Hematopoietic multipotent progenitor cell treated with erythropoietin and hydrocortisone succinate and interleukin-3 and kit ligand, for 17 days (in vitro differentiated cells): ENCODE measurements around the gene LMAN1L.
"Not testable (repeated sequence)": the region's sequence is repeated elsewhere in the genome, so short reads cannot be mapped to it uniquely, and the experiment has no call there.

Source experiments
- DNase-seq: peaks from one replicate; pipeline ENCODE4 v3.0.0-alpha.2; 2015; ENCODE audit warnings: low spot score

The LMAN1L gene

GRCh38 chr15:74782259-74783071, 30.2 kb upstream of the LMAN1L start:
- DNase-seq: no peak

- DNase-seq: no peak
Observed at GRCh38 chr15:74783072-74783807, 29.4 kb upstream of the LMAN1L start.

GRCh38 chr15:74783808-74784175, 28.8 kb upstream of the LMAN1L start:
- DNase-seq: no peak

GRCh38 chr15:74784426-74785193, 28.0 kb upstream of the LMAN1L start:
- DNase-seq: no peak

GRCh38 chr15:74785194-74786032, 27.2 kb upstream of the LMAN1L start:
- no peak for DNase-seq

GRCh38 chr15:74786081-74786480, 26.6 kb upstream of the LMAN1L start:
- not testable (repeated sequence) for DNase-seq

GRCh38 chr15:74786551-74787165, 26.0 kb upstream of the LMAN1L start:
- DNase-seq: no peak

GRCh38 chr15:74787251-74788041, 25.2 kb upstream of the LMAN1L start:
- DNase-seq: peak; percentile 67

GRCh38 chr15:74788042-74788682, 24.5 kb upstream of the LMAN1L start:
- DNase-seq: no peak

GRCh38 chr15:74788683-74789151, 23.9 kb upstream of the LMAN1L start:
- DNase-seq: no peak

GRCh38 chr15:74789171-74789631, 23.4 kb upstream of the LMAN1L start:
- no peak for DNase-seq

- DNase-seq: no peak
Observed at GRCh38 chr15:74789741-74790079, 22.9 kb upstream of the LMAN1L start.

GRCh38 chr15:74790080-74790916, 22.3 kb upstream of the LMAN1L start:
- no peak for DNase-seq

GRCh38 chr15:74791007-74791406, 21.6 kb upstream of the LMAN1L start:
- no peak for DNase-seq

- DNase-seq: no peak
Observed at GRCh38 chr15:74791667-74792066, 21.0 kb upstream of the LMAN1L start.

- no peak for DNase-seq
Observed at GRCh38 chr15:74792227-74793016, 20.2 kb upstream of the LMAN1L start.

GRCh38 chr15:74793135-74794028, 19.3 kb upstream of the LMAN1L start:
- no peak for DNase-seq
